CD4-positive, alpha-beta T cell treated with Interleukin-17A for 1 hour (primary cell): ENCODE data around the gene TTLL7.
A peak's percentile ranks its signal among the peaks of the same experiment; 100 is the strongest.
"Not testable (repeated sequence)": the region's sequence is repeated elsewhere in the genome, so short reads cannot be mapped to it uniquely, and the experiment has no call there.

ENCODE experiments used
- DNase-seq: peaks from one replicate; pipeline ENCODE4 v3.0.0-alpha.2; 2020

TTLL7 gene

DNA sequence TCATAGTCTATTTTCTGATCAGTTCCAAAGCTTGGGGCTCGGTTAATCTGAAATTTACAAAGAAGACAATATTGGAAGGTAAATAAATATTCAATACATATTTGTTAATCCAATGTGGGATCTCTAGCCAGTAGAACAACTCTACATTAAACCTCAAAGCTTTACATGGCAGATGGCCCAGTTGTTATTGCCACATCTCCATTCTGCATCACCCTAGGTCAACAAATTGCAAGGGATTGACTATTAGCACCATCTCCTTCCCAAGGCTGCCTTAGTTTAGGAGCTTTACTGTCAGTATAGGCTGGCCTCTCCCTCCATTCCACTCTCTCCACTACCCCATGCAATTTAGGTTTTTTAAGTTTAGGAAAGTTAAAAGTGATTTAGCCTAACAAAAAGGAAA is 69.7 kb downstream of the TTLL7 start:
- no peak for DNase-seq

DNA sequence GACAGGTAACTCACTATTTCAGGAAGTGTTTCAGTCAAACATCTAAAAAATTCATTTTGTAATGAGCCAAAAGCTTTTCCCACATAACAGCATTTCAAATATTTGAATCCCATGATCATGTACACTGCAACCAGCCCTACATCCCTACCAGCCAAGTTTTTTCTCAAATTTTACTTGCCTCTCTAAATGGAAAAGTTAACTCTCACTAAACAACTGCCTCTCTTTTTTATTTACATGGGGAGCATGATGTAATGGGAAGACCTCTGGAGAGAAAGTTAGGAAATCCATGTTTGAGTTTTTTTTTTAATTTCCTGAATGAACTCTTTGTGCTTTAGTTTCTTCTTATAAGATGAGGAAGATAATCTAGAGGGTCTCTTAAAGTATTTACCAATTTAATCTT is 70.5 kb downstream of the TTLL7 start:
- no peak for DNase-seq

DNA sequence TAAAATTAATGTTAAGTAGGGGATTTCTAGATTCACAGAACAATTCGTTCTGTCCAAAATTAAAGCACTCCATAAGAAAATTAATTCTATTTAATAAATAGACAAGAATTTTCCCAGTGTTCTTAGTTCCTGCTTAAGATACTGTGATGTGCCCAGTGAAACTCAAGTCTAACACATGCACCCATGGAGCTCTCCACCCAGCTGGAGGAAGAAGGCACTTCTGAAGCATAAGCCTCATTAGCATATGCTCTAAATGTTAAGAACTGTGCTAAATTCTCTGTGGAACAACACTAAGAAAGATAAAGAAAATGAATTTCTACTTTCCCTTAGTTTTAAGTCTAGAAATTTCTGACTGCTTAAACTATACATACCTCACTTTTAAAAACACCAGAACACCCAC is 71.2 kb downstream of the TTLL7 start:
- no peak for DNase-seq

DNA sequence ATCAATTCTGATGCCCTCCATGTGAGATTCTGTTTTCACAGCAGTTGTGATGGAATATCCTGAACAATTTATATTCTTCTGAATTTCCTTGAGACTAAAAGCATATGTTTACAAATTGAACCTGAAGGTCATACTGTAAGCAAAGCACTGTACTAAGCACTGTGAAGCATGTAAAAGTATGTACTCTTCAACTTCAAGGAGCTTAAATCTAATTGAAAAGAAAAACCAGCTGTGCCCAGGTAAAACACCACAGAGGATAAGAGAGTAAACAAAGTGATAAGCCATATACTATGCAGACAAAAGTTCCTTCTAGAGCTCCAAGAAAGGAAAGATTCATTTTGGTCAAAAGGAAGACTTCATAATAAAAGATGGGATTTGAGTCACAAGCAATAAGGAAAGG is 71.9 kb downstream of the TTLL7 start:
- no peak for DNase-seq

DNA sequence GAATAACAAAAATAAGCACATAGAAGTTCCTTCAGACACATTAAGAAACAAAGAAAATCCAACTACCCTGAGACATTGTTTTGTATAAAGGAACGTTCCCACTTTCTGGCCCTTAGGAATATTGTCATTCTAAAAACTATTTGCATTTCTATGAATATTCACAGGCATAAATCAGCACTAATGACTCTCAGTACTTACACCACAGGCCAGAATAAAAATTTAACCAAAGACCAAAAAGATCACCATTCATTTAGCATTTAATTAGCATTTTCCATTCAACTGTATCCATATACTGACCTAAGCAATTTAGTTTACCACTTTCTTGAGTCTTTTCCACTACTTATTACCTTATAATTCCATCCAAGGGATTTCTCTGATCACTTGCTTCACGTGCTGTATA is 75.4 kb downstream of the TTLL7 start:
- no peak for DNase-seq

DNA sequence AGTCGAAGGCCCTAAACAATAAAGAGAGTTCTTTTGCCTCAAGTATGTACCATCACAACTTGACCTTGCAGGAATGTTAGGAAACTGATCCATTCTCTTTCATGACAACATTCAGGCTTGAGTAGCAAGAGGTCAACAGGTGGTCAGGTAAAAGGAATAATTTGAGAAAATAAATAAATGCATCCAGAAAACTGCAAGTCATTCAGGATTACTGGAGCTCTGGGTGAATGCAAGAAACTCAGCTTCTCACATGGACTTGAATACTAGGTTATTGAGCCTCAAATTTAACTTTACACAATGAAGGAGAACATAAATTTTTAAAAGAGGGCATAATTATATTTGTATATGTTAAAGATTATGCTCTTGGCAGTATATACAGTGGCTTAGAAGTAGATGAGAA is 76.5 kb downstream of the TTLL7 start:
- DNase-seq = no peak

DNA sequence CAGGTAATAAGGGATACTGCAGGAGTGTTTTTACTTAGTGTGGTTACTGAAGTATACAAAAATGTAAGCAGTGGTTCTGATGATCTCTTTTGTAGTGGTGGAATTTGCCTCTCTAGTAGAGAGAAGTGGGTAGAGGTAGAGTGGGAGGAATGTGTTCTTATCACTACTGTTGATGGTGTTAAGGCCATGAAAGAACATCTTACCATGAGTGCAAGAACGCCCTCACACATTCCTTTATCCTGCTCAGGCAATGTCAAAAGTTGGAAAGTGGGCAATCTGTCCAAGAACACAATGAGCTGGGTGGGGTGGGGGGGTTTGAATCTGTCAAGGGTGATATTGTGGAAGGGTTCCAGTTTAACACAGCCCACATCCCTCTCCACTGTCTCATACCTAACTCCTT is 78.6 kb downstream of the TTLL7 start:
- no peak for DNase-seq

DNA sequence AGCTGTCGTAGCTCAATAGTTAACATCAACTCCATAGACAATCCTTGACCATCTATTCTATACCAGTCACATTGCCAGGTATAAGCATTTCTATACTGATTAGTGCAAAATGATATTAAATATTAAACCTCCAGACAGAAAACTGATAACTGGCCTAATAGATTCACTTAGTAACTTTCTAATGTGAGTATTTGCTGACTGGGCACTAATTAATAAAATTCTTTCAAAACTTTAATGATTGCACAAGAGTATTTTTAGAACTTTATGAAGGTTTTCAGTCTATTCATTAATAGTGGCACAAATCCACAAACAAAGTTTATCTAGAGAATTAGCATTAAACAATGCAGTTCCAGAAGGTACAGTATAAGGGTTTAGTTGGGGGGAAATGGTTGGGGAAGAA is 79.1 kb downstream of the TTLL7 start:
- no peak for DNase-seq

DNA sequence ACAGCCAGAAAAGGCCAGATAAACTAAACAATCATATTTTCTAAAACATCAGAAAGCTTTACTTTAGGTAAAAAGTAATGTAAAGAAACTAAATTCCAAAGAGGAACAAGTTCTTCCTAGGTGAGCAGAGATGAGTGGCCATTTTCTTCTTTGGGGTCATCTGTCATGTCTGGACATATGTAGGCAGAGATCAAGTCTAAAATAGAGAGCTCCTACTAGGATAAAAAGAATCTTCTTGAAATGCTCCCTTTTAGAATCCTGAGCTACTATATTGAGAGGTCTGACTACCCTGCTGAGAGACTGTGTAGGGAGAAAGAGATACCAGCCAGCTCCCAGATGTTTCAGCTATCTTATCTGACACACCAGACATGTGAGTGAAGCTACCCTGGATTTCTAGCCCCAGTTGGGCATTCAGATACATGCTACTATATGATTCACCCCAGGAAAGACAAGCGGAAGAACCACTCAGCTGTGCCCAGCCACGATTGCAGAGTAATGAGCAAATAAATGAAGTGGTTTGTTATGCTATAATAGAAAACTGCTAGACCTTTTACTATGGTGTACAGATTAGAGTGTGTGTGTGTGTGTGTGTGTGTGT is 80.1 kb downstream of the TTLL7 start:
- no peak for DNase-seq

DNA sequence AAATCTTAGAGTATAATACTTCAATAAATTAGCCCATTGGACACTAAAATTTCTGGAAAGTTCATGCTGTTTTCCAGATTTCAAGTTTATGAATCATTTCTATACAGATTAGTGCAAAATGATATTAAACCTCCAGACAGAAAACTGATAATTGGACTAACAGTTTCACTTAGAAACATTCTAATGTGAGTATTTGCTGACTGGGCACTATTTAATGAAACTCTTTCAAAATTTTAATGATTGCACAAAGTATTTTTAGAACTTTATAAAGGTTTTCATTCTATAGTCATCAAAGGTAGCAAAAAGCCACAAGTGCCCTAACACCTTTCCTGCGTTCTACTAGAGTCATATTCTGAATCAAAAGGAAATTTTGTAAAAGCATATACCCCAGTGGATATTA is 81.0 kb downstream of the TTLL7 start:
- no peak for DNase-seq

DNA sequence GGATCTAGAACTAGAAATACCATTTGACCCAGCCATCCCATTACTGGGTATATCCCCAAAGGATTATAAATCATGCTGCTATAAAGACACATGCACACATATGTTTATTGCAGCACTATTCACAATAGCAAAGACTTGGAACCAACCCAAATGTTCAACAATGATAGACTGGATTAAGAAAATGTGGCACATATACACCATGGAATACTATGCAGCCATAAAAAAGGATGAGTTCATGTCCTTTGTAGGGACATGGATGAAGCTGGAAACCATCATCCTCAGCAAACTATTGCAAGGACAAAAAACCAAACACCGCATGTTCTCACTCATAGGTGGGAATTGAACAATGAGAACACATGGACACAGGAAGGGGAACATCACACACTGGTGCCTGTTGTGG is 82.8 kb downstream of the TTLL7 start:
- DNase-seq = not testable (repeated sequence)

DNA sequence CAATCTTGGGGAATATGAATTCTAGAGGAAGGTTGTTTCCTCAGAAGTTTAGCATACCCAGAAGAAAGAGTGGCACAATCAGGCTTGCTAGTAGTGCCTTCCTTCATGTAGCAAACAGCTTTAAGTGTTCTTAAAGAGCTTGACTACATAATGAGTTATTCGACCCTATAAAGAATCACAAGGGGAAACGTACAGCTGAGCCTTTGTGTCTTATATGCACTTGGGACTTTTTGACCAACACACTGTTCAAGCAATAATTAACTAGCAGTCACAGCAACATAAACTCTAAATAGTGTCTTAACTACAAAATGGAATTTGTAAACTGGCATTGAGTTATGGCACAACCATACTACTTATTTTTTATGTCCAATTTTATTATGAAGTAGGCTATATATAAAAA is 86.1 kb downstream of the TTLL7 start:
- DNase-seq = no peak

DNA sequence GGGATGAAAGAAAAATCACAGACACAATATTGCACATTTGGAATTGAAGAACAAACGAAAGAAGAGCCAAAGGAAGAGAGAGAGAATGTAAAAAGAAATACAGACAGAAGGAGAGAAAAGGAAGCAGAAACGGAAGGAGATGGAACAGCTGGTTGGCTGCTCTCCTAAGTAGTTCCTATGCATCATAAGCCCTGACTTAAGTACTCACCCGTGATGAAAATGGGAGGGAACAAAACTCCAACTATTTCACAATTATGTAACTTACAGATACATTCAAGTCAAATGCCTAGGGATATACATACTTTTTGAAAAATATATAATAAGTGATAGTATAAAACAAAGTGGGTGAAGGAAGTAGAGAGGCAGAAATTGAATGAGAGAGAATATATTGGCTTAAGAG is 88.5 kb downstream of the TTLL7 start:
- DNase-seq = no peak

DNA sequence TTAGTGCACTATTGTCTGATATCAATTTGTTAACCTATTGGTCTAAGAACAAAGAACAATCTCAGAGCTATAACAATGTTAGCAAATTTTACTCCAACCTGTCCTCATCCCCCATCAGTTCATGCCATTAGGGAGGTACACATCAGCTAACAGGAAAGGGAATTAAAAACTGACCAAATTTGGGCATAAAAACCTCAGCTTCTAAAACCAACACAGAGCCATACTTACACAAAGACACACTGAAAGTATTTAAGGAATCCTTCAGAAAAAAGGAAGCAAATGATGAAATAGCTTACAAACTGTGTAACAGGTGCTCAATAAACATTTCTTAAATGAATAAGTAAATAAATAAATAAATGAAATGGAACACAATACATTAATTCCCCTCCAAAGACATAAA is 89.2 kb downstream of the TTLL7 start:
- no peak for DNase-seq

DNA sequence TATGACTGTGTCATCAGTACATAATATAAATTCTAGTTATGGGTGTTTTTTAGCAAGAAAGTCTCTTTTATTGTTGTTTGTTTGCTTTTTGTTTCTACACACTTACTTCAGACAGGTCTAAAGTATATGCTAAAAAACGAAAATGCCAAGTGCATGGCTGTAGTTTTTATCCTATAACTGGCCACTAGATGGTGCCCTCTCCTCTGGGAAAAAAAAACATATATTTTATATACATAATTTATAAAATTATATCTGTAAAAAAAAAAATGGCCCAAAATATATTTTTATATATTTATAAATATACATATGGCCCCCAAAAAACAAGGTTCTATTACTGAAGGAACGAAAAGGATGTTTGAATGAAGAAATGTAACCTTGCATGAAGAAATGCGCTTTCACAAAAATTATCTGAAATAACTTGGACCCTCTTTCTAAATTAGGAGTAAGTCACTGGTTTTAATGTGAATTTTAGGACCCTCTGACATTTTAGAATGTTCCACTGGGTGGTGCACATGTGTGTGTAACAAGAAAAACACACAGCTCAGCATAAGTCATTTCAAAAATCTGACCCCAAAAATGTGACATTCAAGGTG is 93.5 kb downstream of the TTLL7 start:
- peak; percentile 36 for DNase-seq

DNA sequence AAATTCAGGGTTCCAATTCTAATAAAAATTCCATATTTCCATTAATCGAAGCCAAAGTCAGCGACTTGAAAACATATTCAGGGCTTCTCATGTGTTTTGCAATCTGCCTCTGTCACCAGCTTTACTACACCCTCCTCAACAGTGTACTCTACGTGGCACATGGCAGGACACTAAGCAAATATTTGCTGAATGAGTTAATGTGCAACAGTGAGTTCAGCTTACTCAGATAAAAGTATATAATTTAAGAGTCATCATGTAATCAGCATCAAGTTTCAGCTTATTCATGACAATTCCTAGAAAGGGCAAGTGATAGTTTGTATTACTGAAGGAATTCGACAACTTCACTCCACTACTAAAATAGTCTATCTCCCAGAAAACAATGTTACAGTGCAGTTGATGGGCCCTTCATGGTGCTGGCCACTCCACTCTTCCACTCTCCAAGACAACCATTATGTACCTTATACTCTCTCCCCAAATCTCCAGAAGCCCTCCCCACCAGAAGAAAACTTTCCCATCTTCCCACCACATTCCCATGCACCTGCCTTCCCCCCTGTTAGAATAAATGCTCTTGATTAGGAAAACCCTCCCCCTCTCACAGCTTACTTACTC is 97.3 kb downstream of the TTLL7 start:
- DNase-seq = no peak

DNA sequence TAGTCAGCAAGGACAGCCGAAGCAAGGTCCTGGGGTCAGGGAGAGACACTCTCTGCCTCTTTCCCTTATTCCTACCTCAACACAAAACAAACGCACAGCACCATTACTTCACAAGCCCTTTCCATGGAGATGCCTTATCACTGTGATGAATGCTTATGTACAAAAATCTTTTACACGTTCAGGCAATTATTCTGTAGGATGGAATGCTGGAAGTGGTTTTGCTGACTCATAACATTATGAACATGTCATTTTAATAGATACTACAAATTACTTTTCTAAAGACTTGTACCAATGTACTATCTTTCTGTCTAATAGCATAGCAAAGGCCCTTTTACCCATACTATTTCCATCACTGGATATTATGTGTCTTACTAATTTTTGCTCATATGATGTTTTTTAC is 98.4 kb downstream of the TTLL7 start:
- DNase-seq = no peak

DNA sequence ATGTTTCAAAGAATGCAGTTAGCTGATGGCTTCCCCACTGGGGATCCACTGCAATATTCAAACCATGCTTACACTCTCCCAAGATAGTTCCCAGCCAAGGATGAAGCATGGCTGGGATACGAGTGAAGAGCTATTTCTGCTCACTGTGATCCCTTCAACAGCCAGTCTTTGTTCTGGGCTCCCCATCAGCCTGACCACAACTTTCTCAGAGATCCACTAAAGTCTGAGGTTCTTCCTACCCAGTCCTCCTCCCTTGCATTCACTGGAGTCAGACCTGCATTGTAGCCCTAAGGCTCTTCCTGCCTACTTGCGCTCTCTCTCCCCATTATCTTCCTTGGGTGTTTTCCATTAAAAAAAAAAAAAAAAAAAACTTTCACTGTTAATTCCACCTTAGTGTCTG is 101.4 kb downstream of the TTLL7 start:
- DNase-seq = no peak

DNA sequence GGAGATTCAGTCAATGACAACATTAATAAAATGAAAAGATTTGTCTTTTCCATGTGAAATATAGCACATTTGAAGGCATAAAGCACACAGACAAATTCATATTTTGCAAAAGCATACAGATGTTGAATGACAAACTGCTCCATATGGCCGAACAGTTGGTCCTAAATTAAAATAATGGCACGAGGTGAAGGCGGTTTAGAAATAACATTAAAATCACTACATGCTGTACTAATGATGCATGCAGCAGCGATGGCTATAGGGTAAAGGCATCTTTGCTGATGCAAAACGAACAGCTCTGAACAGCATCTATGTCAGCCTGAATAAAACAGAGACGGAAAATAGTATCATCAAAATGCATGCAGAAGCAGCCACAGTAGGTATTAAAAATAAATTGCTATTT is 102.6 kb downstream of the TTLL7 start:
- DNase-seq = no peak

DNA sequence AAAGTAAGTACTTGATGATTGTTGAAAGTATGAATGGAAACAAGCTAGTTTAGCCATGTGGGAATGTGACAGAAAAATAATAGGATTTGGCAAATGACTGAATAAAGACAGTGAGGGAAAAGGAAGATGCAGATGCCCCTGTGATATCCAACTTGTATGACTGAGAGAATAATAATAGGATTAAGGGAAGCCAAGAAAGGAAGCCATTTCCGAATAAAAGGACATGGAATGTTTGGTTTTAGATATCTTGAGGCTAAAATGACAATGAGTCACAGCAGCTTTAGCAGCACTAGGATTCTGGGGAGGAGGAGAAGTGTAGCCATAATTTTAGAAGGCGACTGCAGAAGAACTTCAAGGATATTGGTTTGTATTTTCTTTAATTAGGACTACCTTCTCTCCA is 109.2 kb downstream of the TTLL7 start:
- no peak for DNase-seq

DNA sequence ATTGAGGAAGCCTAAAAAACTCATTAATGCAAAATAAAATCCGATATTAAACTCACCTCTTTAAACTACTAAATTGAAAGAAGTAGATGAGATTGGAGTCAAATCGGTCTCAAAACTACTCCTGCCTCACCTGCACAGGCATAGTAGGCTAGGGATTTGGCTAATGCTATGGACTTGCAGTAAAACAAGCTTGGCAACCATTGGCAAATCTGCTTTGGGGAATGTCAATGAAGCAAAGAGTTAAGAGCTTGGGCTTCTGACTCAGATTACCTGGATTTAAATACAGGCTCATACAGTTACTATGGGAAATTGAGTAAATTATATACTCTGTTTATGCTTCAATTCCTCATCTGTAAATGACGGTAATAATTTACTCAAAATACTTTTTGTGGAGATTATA is 111.4 kb downstream of the TTLL7 start:
- no peak for DNase-seq

DNA sequence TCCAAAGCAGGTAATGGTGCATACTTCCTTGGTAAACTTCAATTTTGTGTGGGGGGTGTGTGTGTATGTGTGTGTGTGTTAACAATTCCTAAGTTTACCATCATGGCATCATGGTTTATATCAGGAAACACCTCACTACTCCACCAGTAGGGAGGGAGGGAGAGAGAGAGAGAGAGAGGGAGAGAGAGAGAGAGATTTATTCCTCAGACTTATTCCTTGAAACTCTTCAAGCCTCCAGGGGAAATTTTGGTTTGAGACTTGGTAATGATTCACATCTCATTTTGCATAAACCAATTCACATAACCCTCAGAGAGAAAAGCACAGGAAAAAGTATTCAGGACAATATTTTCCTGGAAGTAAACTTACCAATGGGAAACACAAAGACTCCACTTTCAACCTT is 115.0 kb downstream of the TTLL7 start:
- no peak for DNase-seq

DNA sequence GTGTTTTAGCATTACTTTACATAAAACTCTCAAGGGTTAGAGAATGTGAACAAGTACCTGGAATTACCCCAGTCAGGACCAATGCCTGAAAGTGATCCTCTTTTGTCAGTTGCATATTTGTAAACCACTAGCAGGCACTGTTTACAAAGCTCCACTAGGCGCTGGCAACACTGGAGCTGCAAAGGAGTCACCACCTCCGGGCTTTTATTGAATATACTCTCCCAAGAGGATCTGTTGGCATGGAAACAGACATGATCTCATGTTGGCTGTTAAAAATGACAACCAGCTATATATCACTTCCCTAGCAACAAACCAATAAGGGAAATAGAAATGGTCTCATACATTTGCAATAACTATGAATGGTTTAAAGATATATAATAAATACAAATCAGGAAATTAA is 116.0 kb downstream of the TTLL7 start:
- DNase-seq = no peak

DNA sequence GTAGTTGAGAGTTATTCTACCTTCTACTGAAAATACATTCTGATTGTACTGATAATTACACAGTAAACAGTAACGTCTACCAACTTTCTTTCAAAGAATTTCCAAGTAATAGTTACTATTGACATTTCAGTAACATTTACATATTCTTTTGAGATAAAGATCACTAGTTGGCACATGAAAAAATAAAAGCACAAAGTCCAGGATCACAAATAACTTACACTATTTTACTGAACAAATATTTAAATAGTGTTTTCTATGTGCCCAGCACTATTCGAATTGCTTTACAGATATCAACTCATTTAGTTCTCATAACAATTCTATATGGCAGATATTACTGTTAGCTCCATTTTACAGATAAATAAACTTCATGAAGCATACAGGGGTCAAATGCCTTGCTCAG is 126.4 kb downstream of the TTLL7 start:
- DNase-seq = no peak

DNA sequence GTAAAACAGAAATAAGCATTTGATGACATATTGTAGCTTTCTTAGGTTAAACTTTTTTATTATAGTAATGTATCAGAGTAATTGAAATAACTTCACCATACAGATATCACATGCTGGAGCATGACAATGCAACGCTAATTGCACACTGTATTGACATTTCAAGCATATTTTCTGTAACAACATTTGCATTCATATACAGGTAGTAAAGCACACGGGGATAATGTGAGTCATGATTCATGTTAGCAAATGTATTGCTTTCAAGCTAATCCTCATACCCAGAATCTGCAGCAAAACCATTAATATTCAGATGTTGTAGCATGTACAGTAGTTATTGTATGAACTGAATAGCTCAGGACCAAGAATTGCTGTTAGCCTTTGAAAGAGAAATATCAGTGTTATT is 133.9 kb downstream of the TTLL7 start:
- DNase-seq = no peak
